Activated CD8-positive, alpha-beta T cell treated with anti-CD3 and anti-CD28 coated beads, Interleukin-2, amount 10 ng/mL, durations not matched to agents 7 days and 5 days (primary cell): ENCODE results near the gene TBR1. TPM values are rescaled to one million over a fixed set of nuclear protein-coding genes. Genes with fewer than 3 reads are reported as not detected.

Experiments
- ATAC-seq: fragments of 150-1000 bp; cut with Tn5 transposase; one replicate; pipeline ENCODE4 v1.10.0; 2021; ENCODE audit warnings: moderate library complexity
- CTCF ChIA-PET: fragments of 350-600 bp; sonication (Branson Sonifier 250); formaldehyde crosslinking; loops from one replicate; lab custom pipeline; 2021; ENCODE audit warnings: antibody characterized with exemption; lab: Charles Lee
- POLR2A ChIA-PET: fragments of 350-600 bp; sonication (Branson Sonifier 250); formaldehyde crosslinking; loops from one replicate; lab custom pipeline; 2021; ENCODE audit warnings: antibody characterized with exemption; lab: Charles Lee
- DNase-seq: peaks from one replicate; pipeline ENCODE4 v3.0.0-alpha.2; 2020
- H3K27ac Mint-ChIP-seq: one replicate; pipeline ENCODE4 v1.8.0; 2021; ENCODE audit warnings: mild to moderate bottlenecking, mixed read lengths
- H3K27me3 Mint-ChIP-seq: one replicate; pipeline ENCODE4 v1.8.0; 2021; ENCODE audit warnings: low read depth, mixed read lengths
- H3K36me3 Mint-ChIP-seq: one replicate; pipeline ENCODE4 v1.8.0; 2021; ENCODE audit warnings: low read depth, mixed read lengths
- H3K4me1 Mint-ChIP-seq: one replicate; pipeline ENCODE4 v1.8.0; 2021; ENCODE audit warnings: low read depth, mixed read lengths
- H3K4me3 Mint-ChIP-seq: one replicate; pipeline ENCODE4 v1.8.0; 2021; ENCODE audit warnings: mild to moderate bottlenecking, mixed read lengths
- H3K9me3 Mint-ChIP-seq: one replicate; pipeline ENCODE4 v1.8.0; 2022; ENCODE audit warnings: mixed read lengths; ENCODE audit not compliant: insufficient read depth
- total RNA-seq, 2 experiments: library from RNA; stranded (reverse); gene quantifications; one replicate each; pipeline ENCODE4 v1.2.3, GENCODE V29; 2021

Gene TBR1
- total RNA-seq, 2 experiments from 2014 or later, result 0.10 TPM; not detected in 1

DNA sequence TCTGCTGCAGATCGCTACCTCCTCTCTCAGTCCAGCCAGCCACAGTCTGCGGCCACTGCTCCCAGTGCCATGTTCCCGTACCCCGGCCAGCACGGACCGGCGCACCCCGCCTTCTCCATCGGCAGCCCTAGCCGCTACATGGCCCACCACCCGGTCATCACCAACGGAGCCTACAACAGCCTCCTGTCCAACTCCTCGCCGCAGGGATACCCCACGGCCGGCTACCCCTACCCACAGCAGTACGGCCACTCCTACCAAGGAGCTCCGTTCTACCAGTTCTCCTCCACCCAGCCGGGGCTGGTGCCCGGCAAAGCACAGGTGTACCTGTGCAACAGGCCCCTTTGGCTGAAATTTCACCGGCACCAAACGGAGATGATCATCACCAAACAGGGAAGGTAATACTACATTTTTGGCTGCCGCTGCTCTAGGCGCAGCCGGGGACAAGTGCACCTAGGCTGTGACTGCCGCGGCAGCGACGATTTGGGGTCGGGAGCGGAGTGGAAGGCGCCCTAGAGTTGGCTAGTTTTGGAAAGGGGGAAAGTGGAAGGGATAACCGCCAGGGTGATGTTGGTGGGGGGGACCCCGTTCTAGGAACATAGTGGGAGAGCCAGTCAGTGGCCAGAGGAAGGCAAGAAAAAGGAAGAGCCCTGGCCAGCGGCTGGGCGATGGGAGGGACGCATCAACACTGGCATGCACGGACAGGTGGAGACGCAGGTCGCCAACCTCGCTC is 776 bp downstream of the TBR1 start:
- Mint-ChIP-seq H3K27me3 (peaks cover 71% of the 10 kb centered on the region), H3K36me3 (peaks cover 8% of the 10 kb centered on the region), H3K9me3 (no peaks in the 10 kb centered on the region), H3K4me1 (peaks cover 49% of the 10 kb centered on the region), H3K4me3 (peak overlapping the region; percentile 57), H3K27ac (no peak overlapping the region)
- peak; percentile 24 for DNase-seq
- ChIA-PET CTCF (interaction anchor here (0.7 to 1.1 kb wide), 2 partner anchors 194 to 300 kb away, joined by 3 to 4 read pairs; no protein-coding TSS in a partner anchor), POLR2A (no interaction called here)
- ATAC-seq, result peak; percentile 16

DNA sequence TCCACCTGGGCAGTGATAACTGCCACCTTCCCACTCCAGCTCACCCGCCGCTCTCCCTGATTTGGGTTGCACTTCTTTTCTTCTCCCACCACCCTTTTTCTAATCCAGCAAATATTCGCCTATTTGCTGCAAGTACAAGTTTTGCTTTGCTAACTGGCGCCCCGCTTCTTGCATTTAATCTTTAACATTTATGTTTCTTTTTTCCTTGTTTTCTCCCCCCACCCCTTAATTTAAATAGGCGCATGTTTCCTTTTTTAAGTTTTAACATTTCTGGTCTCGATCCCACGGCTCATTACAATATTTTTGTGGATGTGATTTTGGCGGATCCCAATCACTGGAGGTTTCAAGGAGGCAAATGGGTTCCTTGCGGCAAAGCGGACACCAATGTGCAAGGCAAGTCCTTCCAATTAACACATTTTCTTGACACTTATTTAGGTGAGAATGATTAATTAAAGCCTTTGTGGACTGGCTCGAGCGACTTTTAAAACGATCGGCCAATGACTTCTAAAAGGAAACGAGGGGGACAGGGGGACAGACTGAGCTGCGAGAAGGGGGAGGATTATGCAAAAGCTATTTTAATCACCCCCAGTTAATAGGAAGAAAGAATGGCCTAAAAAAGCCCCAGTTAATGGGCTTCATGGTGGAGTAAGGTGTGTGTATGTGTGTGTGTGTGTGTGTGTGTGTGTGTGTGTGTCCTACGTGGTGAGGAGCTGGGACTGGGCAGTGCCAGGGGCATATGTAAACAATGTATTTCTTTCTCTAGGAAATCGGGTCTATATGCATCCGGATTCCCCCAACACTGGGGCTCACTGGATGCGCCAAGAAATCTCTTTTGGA is 1.6 kb downstream of the TBR1 start:
- Mint-ChIP-seq H3K27ac (no peak overlapping the region), H3K4me1 (peaks cover 52% of the 10 kb centered on the region), H3K9me3 (no peaks in the 10 kb centered on the region), H3K36me3 (peaks cover 7% of the 10 kb centered on the region), H3K4me3 (peak overlapping the region; percentile 57), H3K27me3 (peaks cover 79% of the 10 kb centered on the region)
- ChIA-PET CTCF (no interaction called here), POLR2A (no interaction called here)
- ATAC-seq (no peak), DNase-seq (no peak)

DNA sequence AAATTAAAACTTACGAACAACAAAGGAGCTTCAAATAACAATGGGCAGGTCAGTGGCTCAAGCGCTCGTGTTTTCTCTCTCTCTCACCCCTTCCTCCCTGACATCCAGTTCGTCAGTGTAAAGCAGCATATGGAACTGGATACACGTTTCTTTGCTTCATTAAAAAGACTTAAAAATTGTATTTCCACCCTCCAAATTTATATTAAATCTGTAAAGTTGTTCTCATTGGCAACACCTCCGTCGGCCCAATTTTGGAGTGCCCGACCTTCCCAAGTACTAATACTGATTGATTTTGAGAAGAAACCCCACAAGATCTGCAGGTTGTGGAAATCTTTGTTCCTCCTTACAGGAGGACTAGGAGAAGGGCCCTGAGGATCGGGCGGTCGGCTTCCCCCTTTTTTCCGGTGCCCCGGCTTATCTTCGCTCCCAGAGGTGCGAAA is 2.2 kb downstream of the TBR1 start:
- Mint-ChIP-seq H3K36me3 (peaks cover 3% of the 10 kb centered on the region), H3K4me1 (peaks cover 59% of the 10 kb centered on the region), H3K27ac (no peak overlapping the region), H3K9me3 (no peaks in the 10 kb centered on the region), H3K4me3 (peak overlapping the region; percentile 4), H3K27me3 (peaks cover 85% of the 10 kb centered on the region)
- POLR2A ChIA-PET, result no interaction called here
- CTCF ChIA-PET, result no interaction called here
- no peak for DNase-seq
- no peak for ATAC-seq

DNA sequence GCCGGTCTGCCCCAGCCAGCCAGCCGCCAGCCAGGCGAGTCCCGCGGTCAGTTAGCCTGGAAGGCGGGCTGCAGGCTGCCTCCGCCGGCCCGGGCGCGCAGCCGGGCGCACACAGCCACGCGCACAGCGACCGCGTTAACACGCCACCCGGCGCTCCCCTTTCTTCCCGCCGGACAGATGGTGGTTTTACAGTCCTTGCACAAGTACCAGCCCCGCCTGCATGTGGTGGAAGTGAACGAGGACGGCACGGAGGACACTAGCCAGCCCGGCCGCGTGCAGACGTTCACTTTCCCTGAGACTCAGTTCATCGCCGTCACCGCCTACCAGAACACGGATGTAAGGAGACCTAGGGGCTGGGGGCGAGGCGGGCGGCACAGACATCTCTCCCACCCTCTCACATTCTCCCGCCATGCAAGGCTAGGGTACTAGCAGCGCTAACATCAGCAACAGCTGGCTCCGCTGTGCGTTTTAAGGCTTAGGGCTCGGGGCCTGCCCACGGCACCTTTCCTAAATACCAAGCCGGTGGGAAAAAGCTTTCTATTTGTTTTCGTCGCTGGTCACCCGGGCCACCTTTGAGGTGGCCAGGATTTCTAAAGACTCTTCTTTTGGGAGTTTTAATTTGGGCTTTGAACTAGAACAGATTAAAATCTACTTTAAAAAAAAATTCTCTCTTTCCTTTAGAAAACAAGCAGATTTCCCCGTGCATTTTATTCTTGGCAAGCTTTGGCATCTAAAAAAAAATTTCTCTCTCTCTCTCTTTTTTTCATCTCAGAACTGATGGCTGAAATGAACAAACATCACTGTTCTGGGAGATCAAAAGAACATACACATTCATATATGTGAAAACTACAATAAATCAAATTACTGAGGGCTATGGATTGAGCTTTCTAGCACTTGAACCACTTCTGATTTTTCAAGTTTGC is 2.9 kb downstream of the TBR1 start:
- POLR2A ChIA-PET, result no interaction called here
- Mint-ChIP-seq H3K27ac (no peak overlapping the region), H3K36me3 (no peaks in the 10 kb centered on the region), H3K9me3 (no peaks in the 10 kb centered on the region), H3K4me1 (peaks cover 56% of the 10 kb centered on the region), H3K4me3 (peak overlapping the region; percentile 67), H3K27me3 (peaks cover 84% of the 10 kb centered on the region)
- DNase-seq (peak; percentile 28), ATAC-seq (no peak)
- CTCF ChIA-PET, result no interaction called here

DNA sequence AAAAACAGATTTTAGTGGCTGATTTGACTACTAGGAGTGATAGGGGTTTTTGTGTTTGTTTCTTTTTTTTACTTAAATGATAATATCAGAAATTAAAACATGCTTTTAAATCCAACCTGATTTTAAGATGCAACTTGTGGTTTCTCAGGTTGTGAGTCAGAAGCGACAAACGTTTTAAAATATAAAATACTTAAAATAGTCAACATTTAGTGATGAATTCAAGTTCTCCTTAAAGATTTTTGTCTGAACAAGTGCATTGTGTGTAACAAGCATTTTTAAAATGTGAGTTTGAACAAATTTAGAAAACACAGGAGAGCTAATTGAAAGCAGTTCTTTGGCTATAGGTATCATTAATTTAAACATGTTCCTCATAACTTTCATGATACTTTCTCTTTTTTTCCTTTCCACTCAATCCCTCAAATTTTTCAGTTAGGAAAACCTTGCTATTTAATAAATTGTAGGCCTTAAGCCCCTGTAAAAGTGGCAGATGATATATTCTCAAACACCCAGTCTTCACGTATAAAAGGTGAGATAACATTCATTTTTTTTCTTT is 3.6 kb downstream of the TBR1 start:
- Mint-ChIP-seq H3K27me3 (peaks cover 91% of the 10 kb centered on the region), H3K9me3 (no peaks in the 10 kb centered on the region), H3K36me3 (peaks cover 6% of the 10 kb centered on the region), H3K4me3 (no peak overlapping the region), H3K27ac (no peak overlapping the region), H3K4me1 (peaks cover 62% of the 10 kb centered on the region)
- ATAC-seq (no peak), DNase-seq (no peak)
- CTCF ChIA-PET, result no interaction called here
- POLR2A ChIA-PET, result no interaction called here

DNA sequence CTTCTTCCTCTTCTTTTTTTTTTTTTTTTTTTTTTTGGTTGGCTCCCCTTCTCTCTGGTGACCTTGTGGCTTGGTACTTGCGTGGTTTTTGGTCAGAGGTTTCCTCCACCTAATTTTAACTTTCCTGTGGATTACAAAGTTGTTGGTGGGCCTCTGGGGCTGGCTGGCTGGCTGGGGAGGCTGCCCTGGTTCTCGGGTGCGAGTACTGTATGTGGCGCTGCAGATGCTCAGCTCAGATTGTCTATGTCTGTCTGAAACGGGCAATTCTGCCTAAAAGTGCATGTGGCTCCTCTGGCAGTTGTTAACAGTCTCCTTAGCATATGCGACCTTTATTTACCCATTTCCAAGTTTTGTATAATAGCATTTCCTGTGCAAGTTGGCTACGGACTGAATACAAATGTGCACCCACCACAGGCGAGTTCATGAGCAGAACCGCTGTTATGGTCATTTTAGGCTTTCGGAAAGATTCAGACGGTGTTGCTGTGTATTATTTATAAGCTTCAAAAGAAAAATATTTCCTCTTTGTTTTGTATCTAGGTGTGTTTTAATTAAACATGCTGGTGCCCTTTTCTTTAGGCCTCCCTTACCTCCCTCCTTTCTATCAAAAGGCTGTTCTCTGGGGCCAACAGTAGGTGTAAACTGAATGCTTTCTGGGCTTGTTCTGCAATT is 4.4 kb downstream of the TBR1 start:
- ChIA-PET POLR2A (interaction anchor here (0.7 kb wide), 1 partner anchor 20 kb away, joined by 3 read pairs; no protein-coding TSS in a partner anchor), CTCF (no interaction called here)
- peaks cover 93% of the 10 kb centered on the region for H3K27me3 Mint-ChIP-seq
- H3K9me3 Mint-ChIP-seq, result no peaks in the 10 kb centered on the region
- ATAC-seq, result no peak
- H3K4me1 Mint-ChIP-seq, result peaks cover 60% of the 10 kb centered on the region
- no peak overlapping the region for H3K27ac Mint-ChIP-seq
- H3K36me3 Mint-ChIP-seq, result peaks cover 8% of the 10 kb centered on the region
- no peak overlapping the region for H3K4me3 Mint-ChIP-seq
- DNase-seq, result no peak

DNA sequence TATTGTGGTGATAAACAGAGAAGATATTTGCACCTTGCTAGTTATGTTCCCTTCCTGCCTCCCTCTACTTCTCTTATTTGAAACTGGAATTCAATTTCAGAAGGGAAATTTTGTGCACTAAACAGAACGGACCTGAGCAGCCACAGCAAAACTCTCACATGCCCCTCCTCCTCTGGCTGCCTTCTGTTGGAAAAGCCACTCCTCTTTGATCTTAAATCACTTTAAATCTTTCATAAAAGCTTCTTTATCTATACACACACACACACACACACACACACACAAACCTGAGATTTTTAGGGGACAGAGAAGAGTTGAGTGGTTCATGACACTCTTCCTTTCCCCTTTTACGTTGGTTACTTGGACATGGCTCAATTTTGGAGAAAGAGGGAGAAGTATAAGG is 5.6 kb downstream of the TBR1 start:
- CTCF ChIA-PET, result interaction anchor here (1.5 kb wide), 1 partner anchor 148 kb away, joined by 4 read pairs; no protein-coding TSS in a partner anchor

DNA sequence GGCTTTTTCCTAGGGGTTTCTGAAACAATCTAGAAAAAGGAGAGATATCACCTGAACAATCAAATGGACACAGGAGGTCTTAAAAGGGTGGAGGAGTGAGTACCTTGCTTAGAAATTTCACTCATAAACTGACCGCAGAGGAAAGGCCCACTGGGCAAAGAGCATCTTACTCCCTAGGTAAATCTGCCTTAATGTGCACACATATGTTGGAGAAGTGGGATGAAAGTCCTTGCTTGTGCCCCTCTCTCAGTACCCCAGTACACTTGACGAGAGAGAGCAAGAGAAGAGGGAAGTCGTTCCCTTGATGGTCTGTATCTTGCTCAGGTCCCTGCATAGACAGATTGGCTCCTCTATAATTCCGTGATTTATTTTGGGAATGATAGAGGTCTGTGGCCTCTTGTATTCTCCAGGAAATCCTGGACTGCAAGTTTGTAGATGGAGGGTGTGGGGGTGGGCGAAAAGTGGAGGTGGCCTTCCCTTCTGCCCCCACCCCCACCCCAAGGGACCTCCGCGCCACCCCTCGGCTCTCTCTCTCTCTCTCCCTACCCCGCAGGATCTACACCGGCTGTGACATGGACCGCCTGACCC is 6.8 kb downstream of the TBR1 start:
- DNase-seq (no peak), ATAC-seq (no peak)
- peak overlapping the region; percentile 55 for H3K27ac Mint-ChIP-seq
- no peaks in the 10 kb centered on the region for H3K9me3 Mint-ChIP-seq
- H3K27me3 Mint-ChIP-seq, result peaks cover 90% of the 10 kb centered on the region
- H3K4me1 Mint-ChIP-seq, result peaks cover 51% of the 10 kb centered on the region
- POLR2A ChIA-PET, result no interaction called here
- CTCF ChIA-PET, result interaction anchor here (1.5 kb wide), 1 partner anchor 149 kb away, joined by 4 read pairs; no protein-coding TSS in a partner anchor
- H3K4me3 Mint-ChIP-seq, result peak overlapping the region; percentile 60
- H3K36me3 Mint-ChIP-seq, result peaks cover 13% of the 10 kb centered on the region

More for the DNA sequence above, 5.6 kb downstream of the TBR1 start:
- H3K27ac Mint-ChIP-seq, result no peak overlapping the region
- POLR2A ChIA-PET, result interaction anchor here (1.2 kb wide), 1 partner anchor 114 kb away, joined by 3 read pairs; the partner anchor contains the start of gene PSMD14
- peaks cover 55% of the 10 kb centered on the region for H3K4me1 Mint-ChIP-seq
- H3K36me3 Mint-ChIP-seq, result peaks cover 8% of the 10 kb centered on the region
- peaks cover 92% of the 10 kb centered on the region for H3K27me3 Mint-ChIP-seq
- no peak for DNase-seq
- ATAC-seq, result no peak
- H3K4me3 Mint-ChIP-seq, result no peak overlapping the region
- H3K9me3 Mint-ChIP-seq, result no peaks in the 10 kb centered on the region

DNA sequence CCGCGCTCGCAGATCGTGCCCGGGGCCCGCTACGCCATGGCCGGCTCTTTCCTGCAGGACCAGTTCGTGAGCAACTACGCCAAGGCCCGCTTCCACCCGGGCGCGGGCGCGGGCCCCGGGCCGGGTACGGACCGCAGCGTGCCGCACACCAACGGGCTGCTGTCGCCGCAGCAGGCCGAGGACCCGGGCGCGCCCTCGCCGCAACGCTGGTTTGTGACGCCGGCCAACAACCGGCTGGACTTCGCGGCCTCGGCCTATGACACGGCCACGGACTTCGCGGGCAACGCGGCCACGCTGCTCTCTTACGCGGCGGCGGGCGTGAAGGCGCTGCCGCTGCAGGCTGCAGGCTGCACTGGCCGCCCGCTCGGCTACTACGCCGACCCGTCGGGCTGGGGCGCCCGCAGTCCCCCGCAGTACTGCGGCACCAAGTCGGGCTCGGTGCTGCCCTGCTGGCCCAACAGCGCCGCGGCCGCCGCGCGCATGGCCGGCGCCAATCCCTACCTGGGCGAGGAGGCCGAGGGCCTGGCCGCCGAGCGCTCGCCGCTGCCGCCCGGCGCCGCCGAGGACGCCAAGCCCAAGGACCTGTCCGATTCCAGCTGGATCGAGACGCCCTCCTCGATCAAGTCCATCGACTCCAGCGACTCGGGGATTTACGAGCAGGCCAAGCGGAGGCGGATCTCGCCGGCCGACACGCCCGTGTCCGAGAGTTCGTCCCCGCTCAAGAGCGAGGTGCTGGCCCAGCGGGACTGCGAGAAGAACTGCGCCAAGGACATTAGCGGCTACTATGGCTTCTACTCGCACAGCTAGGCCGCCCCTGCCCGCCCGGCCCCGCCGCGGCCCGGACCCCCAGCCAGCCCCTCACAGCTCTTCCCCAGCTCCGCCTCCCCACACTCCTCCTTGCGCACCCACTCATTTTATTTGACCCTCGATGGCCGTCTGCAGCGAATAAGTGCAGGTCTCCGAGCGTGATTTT is 7.6 kb downstream of the TBR1 start:
- Mint-ChIP-seq H3K9me3 (no peaks in the 10 kb centered on the region), H3K27ac (peak overlapping the region; percentile 70), H3K4me3 (peak overlapping the region; percentile 60), H3K36me3 (peaks cover 13% of the 10 kb centered on the region), H3K27me3 (peaks cover 89% of the 10 kb centered on the region), H3K4me1 (peaks cover 46% of the 10 kb centered on the region)
- ATAC-seq (peak; percentile 36), DNase-seq (no peak)
- POLR2A ChIA-PET, result no interaction called here
- CTCF ChIA-PET, result no interaction called here
